Activated T-cell treated with anti-CD3 and anti-CD28 coated beads, Interleukin-2, amount 50 U/mL, for 72 hours (primary cell): ENCODE measurements around the gene PAQR8. TPM values are rescaled to one million over a fixed set of nuclear protein-coding genes. Genes with fewer than 3 reads are reported as not detected.
A peak's percentile ranks its signal among the peaks of the same experiment; 100 is the strongest.
"Not testable (repeated sequence)": the region's sequence is repeated elsewhere in the genome, so short reads cannot be mapped to it uniquely, and the experiment has no call there.

Experiments
- ATAC-seq, 2 donors: fragments of 150-1000 bp; cut with Tn5 transposase; replicated peaks in 1 of 2; 2 replicates each; pipeline ENCODE4 v1.10.0; 2021; ENCODE audit warnings: moderate library complexity in 2 of 2, mild to moderate bottlenecking in 1 of 2
- DNase-seq, 2 donors: peaks; one replicate each; pipeline ENCODE4 v3.0.0; 2021 to 2022; ENCODE audit warnings: mixed read lengths in 1 of 2
- H3K27ac Mint-ChIP-seq: one replicate; pipeline ENCODE4 v1.8.0; 2022; ENCODE audit warnings: mild to moderate bottlenecking, moderate library complexity, mixed read lengths
- H3K27me3 Mint-ChIP-seq: one replicate; pipeline ENCODE4 v1.8.0; 2022; ENCODE audit warnings: low read depth, mixed read lengths
- H3K36me3 Mint-ChIP-seq, 2 donors: one replicate each; pipeline ENCODE4 v1.8.0; 2022; ENCODE audit warnings: mixed read lengths in 2 of 2, mild to moderate bottlenecking in 1 of 2; ENCODE audit not compliant: insufficient read depth in 2 of 2
- H3K4me1 Mint-ChIP-seq: one replicate; pipeline ENCODE4 v1.8.0; 2022; ENCODE audit warnings: low read depth, mixed read lengths
- H3K4me3 Mint-ChIP-seq, 2 donors: one replicate each; pipeline ENCODE4 v1.8.0; 2022; ENCODE audit warnings: mild to moderate bottlenecking in 2 of 2, mixed read lengths in 2 of 2, moderate library complexity in 2 of 2
- H3K9me3 Mint-ChIP-seq, 2 donors: one replicate each; pipeline ENCODE4 v1.8.0; 2022; ENCODE audit warnings: mixed read lengths in 2 of 2
- total RNA-seq, 2 donors: library from RNA; stranded (reverse); gene quantifications; one replicate each; pipeline ENCODE4 v1.2.3, GENCODE V29; 2022

Gene PAQR8
- total RNA-seq, 2 donors from 2014 or later: 14.6 to 21.0 TPM

GRCh38 chr6:52373151-52373690 lies 11.3 kb downstream of the PAQR8 start:
- H3K4me1 Mint-ChIP-seq: peaks cover 51% of the 10 kb centered on the region
- no peaks in the 10 kb centered on the region for H3K27me3 Mint-ChIP-seq
- H3K9me3 Mint-ChIP-seq: peaks cover 5 to 6% of the 10 kb centered on the region in 2 donors
- ATAC-seq: no peak
- DNase-seq: no peak
- no peak overlapping the region for H3K27ac Mint-ChIP-seq
- peaks cover 13 to 19% of the 10 kb centered on the region in 2 donors for H3K36me3 Mint-ChIP-seq
- no peak overlapping the region for H3K4me3 Mint-ChIP-seq

GRCh38 chr6:52374247-52374646 lies 12.3 kb downstream of the PAQR8 start:
- Mint-ChIP-seq H3K4me3 (no peak overlapping the region), H3K27ac (no peak overlapping the region), H3K9me3 (peaks cover 5 to 6% of the 10 kb centered on the region in 2 donors), H3K36me3 (peaks cover 15 to 18% of the 10 kb centered on the region in 2 donors), H3K27me3 (no peaks in the 10 kb centered on the region), H3K4me1 (peaks cover 50% of the 10 kb centered on the region)
- DNase-seq: no peak
- no peak for ATAC-seq

GRCh38 chr6:52375780-52376556 lies 14.0 kb downstream of the PAQR8 start:
- ATAC-seq: peak in 1 of 2 donors; percentile 62
- peak overlapping the region in 1 of 2 donors; percentile 44 for H3K4me3 Mint-ChIP-seq
- H3K9me3 Mint-ChIP-seq: peaks cover 5 to 6% of the 10 kb centered on the region in 2 donors
- no peak overlapping the region for H3K27ac Mint-ChIP-seq
- H3K36me3 Mint-ChIP-seq: peaks cover 15 to 22% of the 10 kb centered on the region in 2 donors
- H3K27me3 Mint-ChIP-seq: no peaks in the 10 kb centered on the region
- H3K4me1 Mint-ChIP-seq: peaks cover 62% of the 10 kb centered on the region
- DNase-seq: no peak

- DNase-seq (no peak), ATAC-seq (no peak)
- Mint-ChIP-seq H3K4me3 (peak overlapping the region; percentile 48 to 65), H3K4me1 (peaks cover 70% of the 10 kb centered on the region), H3K36me3 (peaks cover 15 to 20% of the 10 kb centered on the region in 2 donors), H3K27ac (no peak overlapping the region), H3K27me3 (no peaks in the 10 kb centered on the region), H3K9me3 (peaks cover 5 to 6% of the 10 kb centered on the region in 2 donors)
Observed at GRCh38 chr6:52376763-52377162, 14.8 kb downstream of the PAQR8 start.

- Mint-ChIP-seq H3K36me3 (peaks cover 15 to 18% of the 10 kb centered on the region in 2 donors), H3K27ac (peak overlapping the region; percentile 34), H3K4me3 (peak overlapping the region; percentile 48 to 65), H3K4me1 (peaks cover 77% of the 10 kb centered on the region), H3K9me3 (peaks cover 5 to 6% of the 10 kb centered on the region in 2 donors), H3K27me3 (no peaks in the 10 kb centered on the region)
- DNase-seq: no peak
- ATAC-seq: no peak
Observed at GRCh38 chr6:52377538-52378221, 15.7 kb downstream of the PAQR8 start.

- no peak overlapping the region for H3K27ac Mint-ChIP-seq
- no peaks in the 10 kb centered on the region for H3K27me3 Mint-ChIP-seq
- H3K4me3 Mint-ChIP-seq: no peak overlapping the region
- no peaks in the 10 kb centered on the region for H3K9me3 Mint-ChIP-seq
- H3K36me3 Mint-ChIP-seq: peaks cover 4 to 13% of the 10 kb centered on the region in 2 donors
- peak; percentile 84 to 90 for ATAC-seq
- peaks cover 93% of the 10 kb centered on the region for H3K4me1 Mint-ChIP-seq
- peak; percentile 22 to 46 for DNase-seq
Observed at GRCh38 chr6:52381249-52381648, 19.3 kb downstream of the PAQR8 start.

GRCh38 chr6:52384145-52384766 lies 22.3 kb downstream of the PAQR8 start:
- peaks cover 76% of the 10 kb centered on the region for H3K4me1 Mint-ChIP-seq
- no peaks in the 10 kb centered on the region for H3K27me3 Mint-ChIP-seq
- DNase-seq (no peak), ATAC-seq (no peak)
- H3K4me3 Mint-ChIP-seq: no peak overlapping the region
- no peaks in the 10 kb centered on the region for H3K9me3 Mint-ChIP-seq
- no peak overlapping the region for H3K27ac Mint-ChIP-seq
- peaks cover 1 to 13% of the 10 kb centered on the region in 2 donors for H3K36me3 Mint-ChIP-seq

- ATAC-seq: no peak
Observed at GRCh38 chr6:52385074-52385473, 23.1 kb downstream of the PAQR8 start.

GRCh38 chr6:52388119-52388518 lies 26.2 kb downstream of the PAQR8 start:
- peaks cover 81% of the 10 kb centered on the region for H3K4me1 Mint-ChIP-seq
- not testable (repeated sequence) for H3K27me3 Mint-ChIP-seq, H3K36me3 Mint-ChIP-seq, DNase-seq, H3K9me3 Mint-ChIP-seq, H3K4me3 Mint-ChIP-seq, ATAC-seq, H3K27ac Mint-ChIP-seq

More at GRCh38 chr6:52385074-52385473, 23.1 kb downstream of the PAQR8 start:
- no peak for DNase-seq
- Mint-ChIP-seq H3K36me3 (peaks cover 1 to 9% of the 10 kb centered on the region in 2 donors), H3K27ac (no peak overlapping the region), H3K4me1 (peaks cover 79% of the 10 kb centered on the region), H3K4me3 (no peak overlapping the region), H3K9me3 (no peaks in the 10 kb centered on the region), H3K27me3 (no peaks in the 10 kb centered on the region)

- no peaks in the 10 kb centered on the region for H3K27me3 Mint-ChIP-seq
- no peak for ATAC-seq
- peak overlapping the region; percentile 31 for H3K27ac Mint-ChIP-seq
- H3K9me3 Mint-ChIP-seq: no peaks in the 10 kb centered on the region
- peaks cover under 1 to 8% of the 10 kb centered on the region in 2 donors for H3K36me3 Mint-ChIP-seq
- H3K4me3 Mint-ChIP-seq: peak overlapping the region; percentile 77 to 82
- DNase-seq: no peak
- peaks cover 81% of the 10 kb centered on the region for H3K4me1 Mint-ChIP-seq
Observed at GRCh38 chr6:52388790-52389189, 26.8 kb downstream of the PAQR8 start.

GRCh38 chr6:52389264-52389625 lies 27.3 kb downstream of the PAQR8 start:
- peaks cover 0 to 8% of the 10 kb centered on the region in 2 donors for H3K36me3 Mint-ChIP-seq
- H3K4me1 Mint-ChIP-seq: peaks cover 81% of the 10 kb centered on the region
- no peaks in the 10 kb centered on the region for H3K27me3 Mint-ChIP-seq
- peak overlapping the region; percentile 31 for H3K27ac Mint-ChIP-seq
- peak overlapping the region; percentile 77 to 82 for H3K4me3 Mint-ChIP-seq
- H3K9me3 Mint-ChIP-seq: no peaks in the 10 kb centered on the region
- ATAC-seq (peak; percentile 26 to 43), DNase-seq (no peak)

- DNase-seq: peak; percentile 50 to 66
- H3K36me3 Mint-ChIP-seq: peaks cover 0 to 8% of the 10 kb centered on the region in 2 donors
- no peaks in the 10 kb centered on the region for H3K9me3 Mint-ChIP-seq
- peak overlapping the region; percentile 47 for H3K27ac Mint-ChIP-seq
- ATAC-seq: peak; percentile 61 to 64
- no peaks in the 10 kb centered on the region for H3K27me3 Mint-ChIP-seq
- peak overlapping the region; percentile 77 to 82 for H3K4me3 Mint-ChIP-seq
- H3K4me1 Mint-ChIP-seq: peaks cover 81% of the 10 kb centered on the region
Observed at GRCh38 chr6:52389626-52390360, 27.8 kb downstream of the PAQR8 start.
